ENCODE measurements around the gene PDGFB.
"Not testable (repeated sequence)": the region's sequence is repeated elsewhere in the genome, so short reads cannot be mapped to it uniquely, and the experiment has no call there.

Gene PDGFB

DNA sequence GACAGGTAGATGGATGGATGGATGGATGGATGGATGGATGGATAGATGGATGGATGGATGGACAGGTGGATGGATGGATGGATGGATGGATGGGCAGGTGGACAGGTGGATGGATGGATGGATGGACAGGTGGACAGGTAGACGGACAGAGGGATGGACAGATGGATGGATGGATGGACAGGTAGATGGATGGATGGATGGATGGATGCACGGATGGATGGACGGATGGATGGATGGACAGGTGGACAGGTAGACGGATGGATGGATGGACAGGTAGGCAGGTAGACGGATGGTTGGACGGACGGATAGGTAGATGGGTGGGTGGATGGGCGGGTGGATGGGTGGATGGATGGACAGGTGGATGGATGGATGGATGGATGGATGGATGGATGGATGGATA, 24.3 kb downstream of the PDGFB start:
- Histone ChIP-seq H3K27ac (replicated peaks) (no peak overlapping the region), H3K27me3 (ENCODE audit: insufficient read depth, poor library complexity, severe bottlenecking) (peaks cover 17% of the 10 kb centered on the region), H3K4me3 (replicated peaks; ENCODE audit: insufficient read depth, low read length) (no peak overlapping the region)
- no peak for TF ChIP-seq GABPA (IDR thresholded peaks at IDR 0.05; ENCODE audit: low read depth)
- TF ChIP-seq, protein P1, sequence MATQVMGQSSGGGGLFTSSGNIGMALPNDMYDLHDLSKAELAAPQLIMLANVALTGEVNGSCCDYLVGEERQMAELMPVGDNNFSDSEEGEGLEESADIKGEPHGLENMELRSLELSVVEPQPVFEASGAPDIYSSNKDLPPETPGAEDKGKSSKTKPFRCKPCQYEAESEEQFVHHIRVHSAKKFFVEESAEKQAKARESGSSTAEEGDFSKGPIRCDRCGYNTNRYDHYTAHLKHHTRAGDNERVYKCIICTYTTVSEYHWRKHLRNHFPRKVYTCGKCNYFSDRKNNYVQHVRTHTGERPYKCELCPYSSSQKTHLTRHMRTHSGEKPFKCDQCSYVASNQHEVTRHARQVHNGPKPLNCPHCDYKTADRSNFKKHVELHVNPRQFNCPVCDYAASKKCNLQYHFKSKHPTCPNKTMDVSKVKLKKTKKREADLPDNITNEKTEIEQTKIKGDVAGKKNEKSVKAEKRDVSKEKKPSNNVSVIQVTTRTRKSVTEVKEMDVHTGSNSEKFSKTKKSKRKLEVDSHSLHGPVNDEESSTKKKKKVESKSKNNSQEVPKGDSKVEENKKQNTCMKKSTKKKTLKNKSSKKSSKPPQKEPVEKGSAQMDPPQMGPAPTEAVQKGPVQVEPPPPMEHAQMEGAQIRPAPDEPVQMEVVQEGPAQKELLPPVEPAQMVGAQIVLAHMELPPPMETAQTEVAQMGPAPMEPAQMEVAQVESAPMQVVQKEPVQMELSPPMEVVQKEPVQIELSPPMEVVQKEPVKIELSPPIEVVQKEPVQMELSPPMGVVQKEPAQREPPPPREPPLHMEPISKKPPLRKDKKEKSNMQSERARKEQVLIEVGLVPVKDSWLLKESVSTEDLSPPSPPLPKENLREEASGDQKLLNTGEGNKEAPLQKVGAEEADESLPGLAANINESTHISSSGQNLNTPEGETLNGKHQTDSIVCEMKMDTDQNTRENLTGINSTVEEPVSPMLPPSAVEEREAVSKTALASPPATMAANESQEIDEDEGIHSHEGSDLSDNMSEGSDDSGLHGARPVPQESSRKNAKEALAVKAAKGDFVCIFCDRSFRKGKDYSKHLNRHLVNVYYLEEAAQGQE (IDR thresholded peaks at IDR 0.05; ENCODE audit: insufficient replicate concordance, low read depth): no peak
- TF ChIP-seq SPI1 (IDR thresholded peaks at IDR 0.05; ENCODE audit: borderline replicate concordance, low read depth): no peak
- TF ChIP-seq POLR2AphosphoS5 (IDR thresholded peaks at IDR 0.05; ENCODE audit: low read depth): no peak
- TF ChIP-seq, protein P2, sequence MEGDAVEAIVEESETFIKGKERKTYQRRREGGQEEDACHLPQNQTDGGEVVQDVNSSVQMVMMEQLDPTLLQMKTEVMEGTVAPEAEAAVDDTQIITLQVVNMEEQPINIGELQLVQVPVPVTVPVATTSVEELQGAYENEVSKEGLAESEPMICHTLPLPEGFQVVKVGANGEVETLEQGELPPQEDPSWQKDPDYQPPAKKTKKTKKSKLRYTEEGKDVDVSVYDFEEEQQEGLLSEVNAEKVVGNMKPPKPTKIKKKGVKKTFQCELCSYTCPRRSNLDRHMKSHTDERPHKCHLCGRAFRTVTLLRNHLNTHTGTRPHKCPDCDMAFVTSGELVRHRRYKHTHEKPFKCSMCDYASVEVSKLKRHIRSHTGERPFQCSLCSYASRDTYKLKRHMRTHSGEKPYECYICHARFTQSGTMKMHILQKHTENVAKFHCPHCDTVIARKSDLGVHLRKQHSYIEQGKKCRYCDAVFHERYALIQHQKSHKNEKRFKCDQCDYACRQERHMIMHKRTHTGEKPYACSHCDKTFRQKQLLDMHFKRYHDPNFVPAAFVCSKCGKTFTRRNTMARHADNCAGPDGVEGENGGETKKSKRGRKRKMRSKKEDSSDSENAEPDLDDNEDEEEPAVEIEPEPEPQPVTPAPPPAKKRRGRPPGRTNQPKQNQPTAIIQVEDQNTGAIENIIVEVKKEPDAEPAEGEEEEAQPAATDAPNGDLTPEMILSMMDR (IDR thresholded peaks at IDR 0.05; ENCODE audit: insufficient read depth, low read length): no peak
- DNase-seq (ENCODE audit: low read depth in 1 of 2, low spot score in 1 of 2): no peak

DNA sequence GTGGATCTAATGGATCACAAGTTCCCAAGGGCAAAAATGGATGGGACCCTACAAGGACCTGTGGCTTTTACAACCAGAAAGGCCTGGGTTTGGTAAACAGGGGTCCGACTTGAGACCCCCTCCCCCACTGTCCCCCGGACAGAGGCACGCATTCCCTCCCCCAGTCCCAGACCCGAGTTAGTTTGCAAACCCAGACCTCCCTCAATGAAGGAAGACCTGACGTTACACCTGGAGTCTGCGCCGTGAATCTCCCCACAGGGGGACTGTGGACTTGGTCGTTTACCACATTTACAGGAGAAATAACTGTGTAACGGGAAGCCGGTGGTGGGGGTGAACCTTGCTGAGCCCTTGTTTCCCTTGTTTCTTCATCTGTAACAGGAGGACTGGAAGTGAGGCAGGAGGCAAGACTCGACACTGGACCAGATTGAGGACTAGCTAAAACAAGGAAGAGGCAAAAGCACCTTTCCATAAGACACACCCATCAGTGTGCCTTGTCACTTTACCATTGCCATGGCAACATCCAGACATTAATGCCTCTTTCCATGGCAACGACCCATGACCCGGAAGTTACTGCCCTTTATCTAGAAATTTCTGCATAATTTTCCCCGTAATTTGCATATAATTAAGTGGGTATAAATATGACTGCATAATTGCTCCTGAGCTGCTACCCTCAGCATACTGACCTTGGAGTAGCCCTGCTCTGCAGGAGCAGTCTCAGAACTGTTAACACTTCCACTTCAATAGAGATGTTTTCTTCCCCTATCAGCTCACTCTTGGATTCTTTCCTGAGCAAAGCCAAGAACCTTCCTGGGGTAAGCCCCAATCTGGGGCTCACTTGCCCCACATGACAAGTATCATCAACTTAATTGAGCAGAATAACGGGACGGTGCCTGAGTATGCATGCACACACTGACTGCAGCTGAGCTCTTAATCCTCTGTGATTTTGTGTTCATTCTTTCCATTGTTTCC, 25.4 kb downstream of the PDGFB start:
- no peak for DNase-seq (ENCODE audit: low read depth in 1 of 2, low spot score in 1 of 2)
- H3K27ac ChIP-seq (replicated peaks): no peak overlapping the region
- H3K4me3 ChIP-seq (replicated peaks; ENCODE audit: insufficient read depth, low read length): no peak overlapping the region
- peaks cover 20% of the 10 kb centered on the region for H3K27me3 ChIP-seq (ENCODE audit: insufficient read depth, poor library complexity, severe bottlenecking)
- TF ChIP-seq GABPA (IDR thresholded peaks at IDR 0.05; ENCODE audit: low read depth) (no peak), POLR2AphosphoS5 (IDR thresholded peaks at IDR 0.05; ENCODE audit: low read depth) (no peak), SPI1 (IDR thresholded peaks at IDR 0.05; ENCODE audit: borderline replicate concordance, low read depth) (no peak)
- TF ChIP-seq, protein P1 (IDR thresholded peaks at IDR 0.05; ENCODE audit: insufficient replicate concordance, low read depth): no peak
- TF ChIP-seq, protein P2 (IDR thresholded peaks at IDR 0.05; ENCODE audit: insufficient read depth, low read length): no peak

DNA sequence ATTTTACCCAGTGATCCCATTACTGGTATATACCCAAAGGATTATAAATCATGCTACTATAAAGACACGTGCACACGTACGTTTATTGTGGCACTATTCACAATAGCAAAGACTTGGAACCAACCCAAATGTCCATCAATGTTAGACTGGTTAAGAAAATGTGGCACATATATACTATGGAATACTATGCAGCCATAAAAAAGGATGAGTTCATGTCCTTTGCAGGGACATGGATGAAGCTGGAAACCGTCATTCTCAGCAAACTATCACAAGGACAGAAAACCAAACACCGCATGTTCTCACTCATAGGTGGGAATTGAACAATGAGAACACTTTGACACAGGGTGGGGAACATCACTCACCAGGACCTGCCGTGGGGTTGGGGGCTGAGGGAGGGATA, 26.4 kb downstream of the PDGFB start:
- not testable (repeated sequence) for H3K27ac ChIP-seq (replicated peaks); H3K4me3 ChIP-seq (replicated peaks; ENCODE audit: insufficient read depth, low read length); DNase-seq (ENCODE audit: low read depth in 1 of 2, low spot score in 1 of 2)
- H3K27me3 ChIP-seq (ENCODE audit: insufficient read depth, poor library complexity, severe bottlenecking): peaks cover 14% of the 10 kb centered on the region

DNA sequence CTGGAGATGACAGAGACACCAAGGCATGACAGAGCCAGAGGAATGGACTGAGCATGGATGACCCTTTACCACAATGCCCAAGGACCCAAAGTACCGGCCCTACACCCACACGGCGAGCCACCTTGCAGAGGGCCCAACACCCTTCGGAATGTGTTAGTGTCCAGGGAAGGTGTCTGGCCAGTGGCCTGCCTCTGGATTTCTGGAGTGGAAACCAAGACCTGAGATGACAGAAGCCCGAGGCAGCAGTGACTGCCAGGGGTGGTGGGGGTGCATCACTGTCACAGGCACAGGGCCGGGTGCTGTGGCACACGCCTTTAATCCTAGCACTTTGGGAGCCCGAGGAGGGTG, 28.7 kb downstream of the PDGFB start:
- no peak for DNase-seq (ENCODE audit: low read depth in 1 of 2, low spot score in 1 of 2)
- Histone ChIP-seq H3K27ac (replicated peaks) (no peak overlapping the region), H3K27me3 (ENCODE audit: insufficient read depth, poor library complexity, severe bottlenecking) (peaks cover 4% of the 10 kb centered on the region), H3K4me3 (replicated peaks; ENCODE audit: insufficient read depth, low read length) (no peak overlapping the region)
- TF ChIP-seq, protein P2 (IDR thresholded peaks at IDR 0.05; ENCODE audit: insufficient read depth, low read length): no peak
- TF ChIP-seq POLR2AphosphoS5 (IDR thresholded peaks at IDR 0.05; ENCODE audit: low read depth) (no peak), GABPA (IDR thresholded peaks at IDR 0.05; ENCODE audit: low read depth) (no peak), SPI1 (IDR thresholded peaks at IDR 0.05; ENCODE audit: borderline replicate concordance, low read depth) (no peak)
- TF ChIP-seq, protein P1 (IDR thresholded peaks at IDR 0.05; ENCODE audit: insufficient replicate concordance, low read depth): no peak

Data from HL-60 (cell line).